AG20443 (cell line): ENCODE data around the gene MMP24OS.

Experiments used
- DNase-seq: peaks from one replicate; pipeline ENCODE4 v3.0.0; 2012; ENCODE audit warnings: low spot score, mixed read lengths

Gene MMP24OS

DNA sequence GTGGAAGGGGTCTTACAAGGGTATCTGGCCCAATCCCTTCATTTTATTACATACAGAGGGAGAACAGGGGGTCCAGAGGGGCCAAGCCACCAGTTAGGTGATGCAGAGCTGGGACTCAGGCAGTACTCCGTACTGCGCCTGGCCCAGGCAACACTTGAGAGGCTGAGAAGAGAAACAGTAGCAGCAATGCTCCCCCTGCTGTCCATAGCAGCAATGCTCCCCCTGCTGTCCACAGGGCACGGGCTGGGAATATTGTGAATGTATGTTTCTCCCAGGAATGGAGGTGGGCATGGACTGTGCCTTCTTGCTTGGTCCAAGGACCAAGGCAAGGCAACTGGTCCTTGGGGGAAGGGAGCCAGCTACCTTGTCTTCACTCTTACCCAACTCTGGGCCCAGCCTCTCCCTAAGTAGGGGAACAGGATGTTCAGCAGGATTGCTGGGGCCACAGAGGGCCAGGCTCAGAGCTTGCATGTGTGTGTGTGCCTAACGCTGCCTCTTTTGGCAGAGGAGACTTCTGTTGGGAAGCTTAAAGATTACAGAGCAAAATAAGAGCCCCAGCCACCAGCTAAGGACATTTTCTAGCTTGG lies 29.1 kb upstream of the MMP24OS start:
- peak; percentile 48 for DNase-seq

GRCh38 chr20:35305682-35306556 lies 28.0 kb upstream of the MMP24OS start:
- DNase-seq: peak; percentile 96

GRCh38 chr20:35304956-35305355 lies 27.0 kb upstream of the MMP24OS start:
- DNase-seq: no peak

DNA sequence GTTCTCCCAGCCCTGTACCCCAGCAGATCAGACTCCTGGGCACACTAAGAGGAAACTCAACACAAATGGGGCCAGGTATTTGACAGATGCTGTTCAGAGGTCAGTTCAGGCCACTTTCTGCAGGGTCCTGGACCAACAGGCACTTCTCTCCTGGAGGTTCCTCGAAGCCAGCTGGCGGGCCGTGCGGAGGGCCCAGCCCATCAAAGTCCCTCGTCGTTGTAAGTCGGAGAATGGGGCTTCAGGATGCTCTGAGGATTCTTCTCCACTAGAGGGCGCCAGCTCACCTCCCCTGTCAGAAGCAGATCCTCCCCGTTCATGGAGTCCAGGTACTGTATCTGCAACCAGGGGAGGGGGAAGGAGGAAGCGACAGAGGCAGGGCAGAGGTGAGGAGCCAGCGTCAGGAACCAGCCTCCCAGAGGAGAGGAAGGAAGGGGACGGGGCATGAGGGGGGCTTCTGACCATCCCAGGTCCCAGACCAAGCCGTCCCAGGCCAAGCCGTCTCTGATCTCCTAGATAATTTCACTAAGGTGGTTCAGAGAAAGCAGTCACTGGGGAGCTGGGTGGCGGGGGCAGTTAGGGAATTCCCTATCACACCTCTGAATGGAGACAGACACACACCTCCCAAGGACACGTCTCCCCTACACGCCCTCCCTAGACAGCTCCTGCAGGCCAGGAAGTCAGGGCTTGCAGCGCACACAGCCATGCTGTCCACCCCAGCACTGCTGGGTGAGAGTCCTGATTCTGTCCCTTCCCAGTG lies 26.0 kb upstream of the MMP24OS start:
- DNase-seq: peak; percentile 78

GRCh38 chr20:35303382-35303734 lies 25.4 kb upstream of the MMP24OS start:
- DNase-seq: no peak

- no peak for DNase-seq
Measured at GRCh38 chr20:35302421-35303335, 24.8 kb upstream of the MMP24OS start.

- DNase-seq: no peak
Measured at GRCh38 chr20:35301426-35301825, 23.5 kb upstream of the MMP24OS start.

GRCh38 chr20:35300469-35301262 lies 22.7 kb upstream of the MMP24OS start:
- DNase-seq: no peak

GRCh38 chr20:35299780-35300179 lies 21.9 kb upstream of the MMP24OS start:
- no peak for DNase-seq

GRCh38 chr20:35298264-35298663 lies 20.3 kb upstream of the MMP24OS start:
- DNase-seq: no peak

GRCh38 chr20:35297740-35298139 lies 19.8 kb upstream of the MMP24OS start:
- DNase-seq: no peak

DNA sequence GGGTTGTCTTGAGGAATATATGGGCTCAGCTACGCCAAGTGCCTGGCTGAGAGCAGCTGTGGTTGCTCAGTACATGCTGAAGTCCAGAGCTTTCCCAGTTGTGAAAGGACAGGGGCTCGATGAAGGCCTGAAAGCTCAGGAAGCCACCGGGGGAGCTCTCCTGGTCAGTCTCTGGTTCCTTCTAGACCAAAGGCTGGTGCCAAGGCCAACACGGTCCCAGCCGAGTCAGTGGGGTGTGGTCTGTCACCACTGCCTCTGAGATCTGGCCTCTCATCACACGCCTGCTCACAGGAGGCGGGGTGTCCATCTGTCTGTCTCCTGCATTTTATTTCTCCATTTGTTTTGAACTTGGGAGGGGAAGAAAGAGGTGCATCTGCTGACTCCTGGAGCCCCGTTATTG lies 19.2 kb upstream of the MMP24OS start:
- peak; percentile 65 for DNase-seq

GRCh38 chr20:35296101-35296554 lies 18.2 kb upstream of the MMP24OS start:
- no peak for DNase-seq

- DNase-seq: no peak
Measured at GRCh38 chr20:35295674-35296073, 17.8 kb upstream of the MMP24OS start.

- no peak for DNase-seq
Measured at GRCh38 chr20:35295058-35295457, 17.1 kb upstream of the MMP24OS start.

- DNase-seq: no peak
Measured at GRCh38 chr20:35294293-35294685, 16.4 kb upstream of the MMP24OS start.

GRCh38 chr20:35293303-35294292 lies 15.7 kb upstream of the MMP24OS start:
- no peak for DNase-seq

- DNase-seq: no peak
Measured at GRCh38 chr20:35292504-35293285, 14.8 kb upstream of the MMP24OS start.
